HCT116 (cell line): ENCODE data around the gene HOGA1. TPM values are rescaled to one million over a fixed set of nuclear protein-coding genes. Genes with fewer than 3 reads are reported as not detected.

Source experiments
- ATAC-seq: fragments of 200-7000 bp; cut with Tn5 transposase; 2 replicates; pipeline ENCODE4 v1.9.1; 2020; ENCODE audit warnings: mild to moderate bottlenecking, moderate library complexity
- BruUV-seq: library from RNA; stranded (reverse); fragments of 400-500 nt; replicated peaks from 2 replicates; lab custom pipeline; 2021; lab: Mats Ljungman, UMichigan
- CTCF ChIA-PET: fragments of 300-600 bp; sonication (Branson Sonifier 250); formaldehyde crosslinking; loops from one replicate; lab custom pipeline; 2021; ENCODE audit warnings: antibody characterized with exemption; lab: Charles Lee
- POLR2A ChIA-PET: fragments of 300-600, 350-600 bp; sonication (Branson Sonifier 250); formaldehyde crosslinking; loops from one replicate; lab custom pipeline; 2021; ENCODE audit warnings: antibody characterized with exemption; lab: Charles Lee
- RAD21 ChIA-PET, 2 experiments: fragments of 300-600 bp; sonication (Branson Sonifier 250); formaldehyde crosslinking; loops; one replicate each; lab custom pipeline; 2023; ENCODE audit warnings: low total read pairs in 2 of 2; ENCODE audit not compliant: uncharacterized antibody in 2 of 2, unreplicated experiment in 2 of 2, low non-redundant PET in 1 of 2; lab: Charles Lee
- DNase-seq: peaks from one replicate; pipeline ENCODE4 v3.0.0-alpha.2; 2010; ENCODE audit warnings: low read depth, low spot score
- H2AFZ ChIP-seq: fragments of 200-600 bp; shearing (Covaris generic), sonication (generic); 2 replicates; pipeline ENCODE4 v1.6.1; 2017; ENCODE audit warnings: low read depth, mixed run types, mixed read lengths, antibody characterized with exemption, low read length; ENCODE audit not compliant: poor library complexity, severe bottlenecking
- H3K27ac ChIP-seq: 2 replicates; pipeline ENCODE4 v1.5.1; 2012; ENCODE audit warnings: low read depth, low read length
- H3K27me3 ChIP-seq: fragments of 200-600 bp; sonication (generic); 2 replicates; pipeline ENCODE4 v1.6.1; 2016; ENCODE audit warnings: mixed run types, low read length, mixed read lengths; ENCODE audit not compliant: insufficient read depth
- H3K36me3 ChIP-seq, 2 experiments: fragments of 200-500 bp in 1 of 2; fragments of 200-600 bp in 1 of 2; sonication (Bioruptor generic) in 1 of 2; sonication (generic) in 1 of 2; 2 replicates each; pipeline versions ENCODE4 v1.5.1 to v1.6.1; 2014 to 2016; ENCODE audit warnings: low read length in 2 of 2, inconsistent platforms in 1 of 2, mixed read lengths in 1 of 2, mixed run types in 1 of 2; ENCODE audit not compliant: insufficient read depth in 2 of 2, control insufficient read depth in 1 of 2
- H3K4me1 ChIP-seq, 2 experiments: fragments of 200-600 bp in 1 of 2; sonication (generic) in 1 of 2; 2 replicates each; pipeline versions ENCODE4 v1.5.1 to v1.6.1; 2012 to 2017; ENCODE audit warnings: low read length in 2 of 2, inconsistent platforms in 1 of 2, mild to moderate bottlenecking in 1 of 2, mixed read lengths in 1 of 2, mixed run types in 1 of 2, moderate library complexity in 1 of 2; ENCODE audit not compliant: insufficient read depth in 2 of 2, control insufficient read depth in 1 of 2
- H3K4me2 ChIP-seq: fragments of 200-600 bp; sonication (generic); 2 replicates; pipeline ENCODE4 v1.6.1; 2017; ENCODE audit warnings: mixed run types, low read length, mixed read lengths
- H3K4me3 ChIP-seq, 2 experiments: fragments of 200-600 bp in 1 of 2; sonication (generic) in 1 of 2; replicated peaks in 1 of 2; 2 replicates each; pipeline ENCODE4 v1.5.1; 2011 to 2016; ENCODE audit warnings: low read length in 2 of 2, control low read depth in 1 of 2, low read depth in 1 of 2, mild to moderate bottlenecking in 1 of 2, mixed read lengths in 1 of 2, mixed run types in 1 of 2
- H3K79me2 ChIP-seq: fragments of 200-600 bp; sonication (generic); 2 replicates; pipeline ENCODE4 v1.6.1; 2017; ENCODE audit warnings: mild to moderate bottlenecking, mixed run types, low read length, moderate library complexity, mixed read lengths; ENCODE audit not compliant: insufficient read depth
- H3K9ac ChIP-seq: fragments of 200-600 bp; sonication (generic); 2 replicates; pipeline ENCODE4 v1.6.1; 2016; ENCODE audit warnings: low read length, mixed read lengths
- H3K9me2 ChIP-seq: fragments of 200-600 bp; sonication (generic), shearing (Covaris generic); 2 replicates; pipeline ENCODE4 v1.6.1; 2017; ENCODE audit warnings: mixed run types, mild to moderate bottlenecking, moderate library complexity; ENCODE audit not compliant: insufficient read depth
- H3K9me3 ChIP-seq, 2 experiments: fragments of 200-500 bp in 1 of 2; fragments of 200-600 bp in 1 of 2; sonication (Bioruptor generic) in 1 of 2; sonication (generic) in 1 of 2; 2 replicates each; pipeline ENCODE4 v1.6.1; 2014 to 2017; ENCODE audit warnings: low read length in 2 of 2, mixed read lengths in 2 of 2, inconsistent platforms in 1 of 2, low read depth in 1 of 2, mild to moderate bottlenecking in 1 of 2, mixed run types in 1 of 2, moderate library complexity in 1 of 2; ENCODE audit not compliant: control insufficient read depth in 1 of 2, insufficient read depth in 1 of 2
- H4K20me1 ChIP-seq: fragments of 200-600 bp; sonication (generic), shearing (Covaris generic); 2 replicates; pipeline ENCODE4 v1.6.1; 2017; ENCODE audit warnings: mixed run types, mild to moderate bottlenecking, moderate library complexity; ENCODE audit not compliant: insufficient read depth
- CBX3 ChIP-seq: IDR thresholded peaks from 2 replicates; pipeline ENCODE4 v1.6.1; 2012; ENCODE audit warnings: low read depth
- EGR1 ChIP-seq: IDR thresholded peaks from 2 replicates; pipeline ENCODE4 v1.6.1; 2012; ENCODE audit warnings: low read depth
- ELF1 ChIP-seq: IDR thresholded peaks from 2 replicates; pipeline ENCODE4 v1.6.1; 2012; ENCODE audit warnings: low read depth, borderline replicate concordance
- FOSL1 ChIP-seq: IDR thresholded peaks from 2 replicates; pipeline ENCODE4 v1.6.1; 2012; ENCODE audit warnings: low read depth
- JUND ChIP-seq: IDR thresholded peaks from 2 replicates; pipeline ENCODE4 v1.6.1; 2012
- POLR2AphosphoS5 ChIP-seq: IDR thresholded peaks from 2 replicates; pipeline ENCODE4 v1.6.1; 2011; ENCODE audit warnings: mild to moderate bottlenecking, low read depth, low read length, moderate library complexity
- RAD21 ChIP-seq: IDR thresholded peaks from 2 replicates; pipeline ENCODE4 v1.6.1; 2012; ENCODE audit warnings: low read depth, mild to moderate bottlenecking
- SIN3A ChIP-seq: IDR thresholded peaks from 2 replicates; pipeline ENCODE4 v1.6.1; 2012; ENCODE audit warnings: low read depth
- SP1 ChIP-seq: IDR thresholded peaks from 2 replicates; pipeline ENCODE4 v1.6.1; 2012; ENCODE audit warnings: low read depth
- TCF7L2 ChIP-seq: IDR thresholded peaks from 2 replicates; pipeline ENCODE4 v1.7.0; 2011; ENCODE audit warnings: borderline replicate concordance, inconsistent platforms; ENCODE audit not compliant: insufficient read depth, insufficient read length; ENCODE audit errors: extremely low read depth
- intact Hi-C: fragments of 100-400 bp; cut with micrococcal nuclease; formaldehyde crosslinking; loops from 2 replicates; pipeline ENCODE4 v1.10.0; 2022
- total RNA-seq: library from RNA; stranded (reverse); gene quantifications from one replicate; pipeline ENCODE4 v1.2.1, GENCODE V29; 2021; ENCODE audit not compliant: unreplicated experiment
- TF ChIP-seq, protein P1 (sequence below): IDR thresholded peaks from 2 replicates; pipeline ENCODE4 v1.6.1; 2012
- TF ChIP-seq, protein P2 (sequence below): IDR thresholded peaks from 2 replicates; pipeline ENCODE4 v1.6.1; 2012
- TF ChIP-seq, protein P3 (sequence below), 3 experiments: fragments of 200-600 bp in 1 of 3; sonication (generic) in 1 of 3; IDR thresholded peaks in 2 of 3; conservative IDR thresholded peaks in 1 of 3; 2 replicates each; pipeline ENCODE4 v1.5.1; 2012 to 2017; ENCODE audit warnings: low read depth in 2 of 3, low read length in 2 of 3, antibody characterized with exemption in 1 of 3, borderline replicate concordance in 1 of 3, control low read depth in 1 of 3, mild to moderate bottlenecking in 1 of 3, mixed read lengths in 1 of 3, mixed run types in 1 of 3, moderate library complexity in 1 of 3; ENCODE audit not compliant: insufficient read depth in 1 of 3

Gene HOGA1
- total RNA-seq, 1 experiment from 2014 or later: 1.6 TPM

DNA sequence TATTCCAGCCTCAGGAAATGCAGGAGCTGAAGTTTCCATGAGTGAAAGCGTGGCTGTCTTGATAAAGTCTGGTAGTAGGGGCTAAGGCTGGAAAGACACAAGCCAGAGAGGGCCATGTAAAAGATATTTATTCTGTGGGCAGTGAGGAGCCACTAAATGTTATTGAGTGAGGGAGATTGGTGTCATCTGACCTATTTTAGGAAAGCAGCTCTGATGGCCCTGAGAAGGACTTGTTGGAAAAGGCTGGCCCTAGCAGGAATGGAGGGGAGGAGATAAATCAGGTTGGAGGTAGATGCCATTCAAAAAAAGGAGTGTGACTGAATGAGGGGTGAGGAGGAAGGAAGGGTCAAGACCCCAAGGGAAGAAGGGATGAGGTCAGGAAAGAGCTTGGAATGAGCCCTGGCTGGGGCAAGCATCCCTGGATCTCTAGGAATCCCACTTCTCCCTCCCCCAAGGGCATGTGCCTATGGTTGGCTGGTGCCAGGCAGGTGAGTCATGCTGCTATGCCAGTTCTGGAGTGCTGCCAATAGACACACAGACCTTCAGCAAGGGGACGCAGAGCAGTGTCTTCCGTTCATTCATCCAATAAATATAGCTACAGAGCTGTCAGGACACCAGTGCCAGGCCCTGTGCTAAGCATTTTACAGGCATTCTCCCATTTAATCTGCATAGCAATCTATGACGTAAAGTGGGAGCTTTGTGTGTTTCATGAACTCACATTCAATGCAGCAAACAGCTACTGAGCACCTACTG lies 9.6 kb upstream of the HOGA1 start:
- H3K4me1 ChIP-seq: peaks cover 53 to 60% of the 10 kb centered on the region in 2 experiments
- DNase-seq: peak; percentile 85
- no peaks in the 10 kb centered on the region for H3K27me3 ChIP-seq
- TF ChIP-seq EGR1 (no peak), SP1 (peak; percentile 91), FOSL1 (peak; percentile 91), RAD21 (no peak), SIN3A (peak; percentile 68), POLR2AphosphoS5 (peak; percentile 80), ELF1 (no peak), CBX3 (0 out of 2 replicates have a peak, but pooled peaks have one; percentile 54), JUND (peak; percentile 97), TCF7L2 (no peak)
- TF ChIP-seq, protein P1, sequence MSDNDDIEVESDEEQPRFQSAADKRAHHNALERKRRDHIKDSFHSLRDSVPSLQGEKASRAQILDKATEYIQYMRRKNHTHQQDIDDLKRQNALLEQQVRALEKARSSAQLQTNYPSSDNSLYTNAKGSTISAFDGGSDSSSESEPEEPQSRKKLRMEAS: peak; percentile 70
- TF ChIP-seq, protein P2, sequence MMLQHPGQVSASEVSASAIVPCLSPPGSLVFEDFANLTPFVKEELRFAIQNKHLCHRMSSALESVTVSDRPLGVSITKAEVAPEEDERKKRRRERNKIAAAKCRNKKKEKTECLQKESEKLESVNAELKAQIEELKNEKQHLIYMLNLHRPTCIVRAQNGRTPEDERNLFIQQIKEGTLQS: no peak
- TF ChIP-seq, protein P3, sequence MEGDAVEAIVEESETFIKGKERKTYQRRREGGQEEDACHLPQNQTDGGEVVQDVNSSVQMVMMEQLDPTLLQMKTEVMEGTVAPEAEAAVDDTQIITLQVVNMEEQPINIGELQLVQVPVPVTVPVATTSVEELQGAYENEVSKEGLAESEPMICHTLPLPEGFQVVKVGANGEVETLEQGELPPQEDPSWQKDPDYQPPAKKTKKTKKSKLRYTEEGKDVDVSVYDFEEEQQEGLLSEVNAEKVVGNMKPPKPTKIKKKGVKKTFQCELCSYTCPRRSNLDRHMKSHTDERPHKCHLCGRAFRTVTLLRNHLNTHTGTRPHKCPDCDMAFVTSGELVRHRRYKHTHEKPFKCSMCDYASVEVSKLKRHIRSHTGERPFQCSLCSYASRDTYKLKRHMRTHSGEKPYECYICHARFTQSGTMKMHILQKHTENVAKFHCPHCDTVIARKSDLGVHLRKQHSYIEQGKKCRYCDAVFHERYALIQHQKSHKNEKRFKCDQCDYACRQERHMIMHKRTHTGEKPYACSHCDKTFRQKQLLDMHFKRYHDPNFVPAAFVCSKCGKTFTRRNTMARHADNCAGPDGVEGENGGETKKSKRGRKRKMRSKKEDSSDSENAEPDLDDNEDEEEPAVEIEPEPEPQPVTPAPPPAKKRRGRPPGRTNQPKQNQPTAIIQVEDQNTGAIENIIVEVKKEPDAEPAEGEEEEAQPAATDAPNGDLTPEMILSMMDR (IDR thresholded peaks at IDR 0.05 in 2 of 3, conservative IDR thresholded peaks at IDR 0.05 in 1 of 3; ENCODE audit: borderline replicate concordance in 1 of 3, insufficient read depth in 1 of 3, low read depth in 2 of 3, low read length in 2 of 3): no peak
- intact Hi-C loops: loop anchor here (2.0 kb wide), 1 partner anchor 32 kb away; no protein-coding TSS in a partner anchor
- CTCF ChIA-PET: interaction anchor here (0.7 to 1.8 kb wide), 4 partner anchors 21 to 38 kb away, joined by 3 to 7 read pairs (median 3); no protein-coding TSS in a partner anchor
- H3K36me3 ChIP-seq: no peaks in the 10 kb centered on the region
- peak overlapping the region; percentile 69 for H3K27ac ChIP-seq
- RAD21 ChIA-PET: interaction anchor here (0.7 to 1.2 kb wide), 3 partner anchors 9 to 38 kb away, joined by 3 to 4 read pairs (median 3); no protein-coding TSS in a partner anchor
- no peaks in the 10 kb centered on the region for H3K79me2 ChIP-seq
- H3K9me3 ChIP-seq: no peaks in the 10 kb centered on the region
- peak; percentile 74 for ATAC-seq
- peak overlapping the region; percentile 76 for H3K4me2 ChIP-seq
- POLR2A ChIA-PET: interaction anchor here (1.8 to 2.5 kb wide), 2 partner anchors 10 to 113 kb away, joined by 3 to 11 read pairs; partner anchors contain the start of genes AVPI1 and HOGA1
- no TSS peak for BruUV-seq
- peak overlapping the region; percentile 47 for H3K9ac ChIP-seq
- no peaks in the 10 kb centered on the region for H3K9me2 ChIP-seq
- H2AFZ ChIP-seq: no peak overlapping the region
- H4K20me1 ChIP-seq: no peaks in the 10 kb centered on the region
- H3K4me3 ChIP-seq: peak overlapping the region in 1 of 2 experiments; percentile 44; a peak in 1 of 4 replicates
